ENCODE measurements around the gene EXOSC9.

The EXOSC9 gene

DNA sequence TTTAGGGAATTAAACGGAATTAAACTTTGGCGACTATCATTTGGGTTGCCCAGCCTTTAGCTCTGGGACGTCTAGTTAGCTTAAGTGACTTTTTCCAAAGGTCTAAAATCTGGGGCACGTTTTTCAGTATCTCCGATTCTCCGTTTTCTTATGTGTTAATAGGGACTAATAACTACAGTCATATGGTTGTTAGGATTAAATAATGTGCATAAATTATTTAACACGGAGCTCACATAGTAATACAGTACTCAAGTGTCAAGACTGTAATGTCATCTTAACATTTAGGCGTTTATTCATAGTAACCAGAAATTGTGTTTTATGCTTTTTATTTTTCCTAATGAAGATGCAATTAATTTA, 23.0 kb downstream of the EXOSC9 start:
- no peak for DNase-seq (ENCODE audit: low spot score)

- DNase-seq (ENCODE audit: low spot score): no peak
Measured at GRCh38 chr4:121824950-121825349, 23.8 kb downstream of the EXOSC9 start.

- no peak for DNase-seq (ENCODE audit: low spot score)
Measured at GRCh38 chr4:121827853-121828252, 26.7 kb downstream of the EXOSC9 start.

DNA sequence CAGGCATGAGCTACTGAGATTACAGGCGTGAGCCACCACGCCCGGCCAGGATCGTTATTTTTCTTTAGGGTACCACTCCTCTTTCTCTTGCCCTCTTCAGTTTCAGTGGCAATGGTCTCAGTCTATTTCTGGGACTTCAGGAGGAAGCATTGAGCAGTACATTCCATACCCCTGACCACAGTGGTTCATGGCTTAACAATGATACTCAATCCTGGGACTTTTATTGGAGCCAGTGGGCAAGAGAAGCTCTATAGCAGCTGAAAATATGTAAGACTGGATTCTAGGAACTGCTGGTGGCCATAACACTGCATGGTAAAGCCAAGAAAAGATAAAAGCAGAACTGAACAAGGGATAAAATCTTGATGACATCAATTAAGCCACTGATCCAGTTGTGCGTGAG, 28.4 kb downstream of the EXOSC9 start:
- DNase-seq (ENCODE audit: low spot score): no peak

DNA sequence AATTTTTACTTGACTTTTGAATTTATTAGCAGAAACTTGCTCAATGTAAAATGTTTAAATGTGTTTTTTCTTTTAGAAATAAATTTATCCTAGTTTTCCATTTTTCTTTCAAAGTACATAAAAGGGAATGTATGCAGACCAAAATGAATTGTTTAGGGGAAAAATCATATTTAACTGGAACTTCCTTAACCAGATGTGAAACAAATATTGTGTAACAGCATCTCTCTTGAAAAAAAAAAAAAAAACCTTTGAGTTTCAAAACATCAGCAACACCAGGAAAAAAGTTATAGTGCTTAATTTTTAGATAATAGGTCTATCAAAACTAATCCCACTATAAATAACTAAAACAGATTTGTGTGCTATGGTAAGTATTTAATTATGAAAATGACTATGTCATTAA, 37.0 kb downstream of the EXOSC9 start:
- DNase-seq (ENCODE audit: low spot score): no peak

GRCh38 chr4:121842862-121843261, 41.7 kb downstream of the EXOSC9 start:
- no peak for DNase-seq (ENCODE audit: low spot score)

DNA sequence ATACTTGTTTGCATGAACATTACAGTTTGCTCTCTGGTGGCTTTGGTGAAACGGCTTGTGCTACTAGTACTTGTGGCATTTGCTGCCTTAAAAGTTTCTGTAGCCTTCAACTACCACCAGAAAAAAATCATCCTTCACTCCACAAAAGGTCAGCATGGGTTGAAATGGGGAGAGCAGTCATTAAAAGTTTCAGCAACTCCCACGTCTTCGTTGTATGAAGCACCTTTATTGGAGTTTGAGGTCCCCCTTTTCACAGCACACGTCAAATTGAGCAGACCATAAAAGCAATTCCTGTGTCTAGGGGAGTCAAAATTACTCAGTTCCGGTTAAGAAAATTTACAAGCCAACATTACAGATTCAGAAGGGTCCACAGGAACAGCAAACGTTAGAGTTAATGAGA, 45.5 kb downstream of the EXOSC9 start:
- no peak for DNase-seq (ENCODE audit: low spot score)

- no peak for DNase-seq (ENCODE audit: low spot score)
Measured at GRCh38 chr4:121851354-121851753, 50.2 kb downstream of the EXOSC9 start.

DNA sequence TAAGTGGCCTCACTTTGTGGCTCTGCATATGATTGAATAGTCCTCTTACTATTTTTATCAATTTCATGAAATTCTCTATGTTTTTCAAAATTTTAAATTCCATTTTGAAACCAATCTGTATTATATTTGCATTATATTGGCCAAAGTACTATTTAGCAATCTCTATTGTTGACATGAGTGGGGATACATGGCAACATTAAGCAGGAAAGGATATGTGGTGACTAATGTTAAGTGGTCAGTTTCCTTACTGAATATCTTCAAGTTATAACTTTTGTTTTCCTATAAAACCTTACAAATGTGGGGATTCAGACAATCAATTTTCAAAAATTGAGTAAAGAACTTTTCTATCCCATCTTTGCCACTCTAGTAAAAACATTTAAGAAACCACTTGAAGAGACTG, 59.0 kb downstream of the EXOSC9 start:
- DNase-seq (ENCODE audit: low spot score): no peak

DNA sequence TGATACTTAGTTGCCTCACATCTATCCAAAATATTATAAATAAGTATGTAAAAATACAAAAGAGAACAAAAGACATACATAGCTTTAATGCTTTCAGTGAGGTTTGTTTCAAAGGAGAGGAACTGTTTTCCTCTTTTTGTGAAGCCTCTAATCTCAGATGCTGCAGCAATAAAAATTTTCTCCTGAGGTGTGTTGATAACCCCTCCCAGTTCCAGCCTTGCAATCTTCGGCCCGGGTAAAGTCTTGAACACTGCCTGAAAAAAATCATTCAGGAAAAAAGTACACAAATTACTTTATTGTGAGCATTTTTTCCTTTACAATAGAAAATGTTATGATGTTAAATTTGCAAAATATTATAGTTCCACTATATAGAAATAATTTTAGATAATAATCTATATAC, 60.3 kb downstream of the EXOSC9 start:
- DNase-seq (ENCODE audit: low spot score): no peak

- no peak for DNase-seq (ENCODE audit: low spot score)
Measured at GRCh38 chr4:121863799-121864198, 62.7 kb downstream of the EXOSC9 start.

Measured in activated CD4-positive, alpha-beta T cell treated with anti-CD3 and anti-CD28 coated beads, Interleukin-2, Interleukin-4, amounts not matched to agents 100 ng/mL and 50 ng/mL, durations not matched to agents 16 hours and 8 hours (primary cell).